Measurements from ENCODE around the gene GREM2. TPM values are rescaled to one million over a fixed set of nuclear protein-coding genes. Genes with fewer than 3 reads are reported as not detected.

GREM2 gene
- total RNA-seq, 1 experiment from 2014 or later, result not detected

DNA sequence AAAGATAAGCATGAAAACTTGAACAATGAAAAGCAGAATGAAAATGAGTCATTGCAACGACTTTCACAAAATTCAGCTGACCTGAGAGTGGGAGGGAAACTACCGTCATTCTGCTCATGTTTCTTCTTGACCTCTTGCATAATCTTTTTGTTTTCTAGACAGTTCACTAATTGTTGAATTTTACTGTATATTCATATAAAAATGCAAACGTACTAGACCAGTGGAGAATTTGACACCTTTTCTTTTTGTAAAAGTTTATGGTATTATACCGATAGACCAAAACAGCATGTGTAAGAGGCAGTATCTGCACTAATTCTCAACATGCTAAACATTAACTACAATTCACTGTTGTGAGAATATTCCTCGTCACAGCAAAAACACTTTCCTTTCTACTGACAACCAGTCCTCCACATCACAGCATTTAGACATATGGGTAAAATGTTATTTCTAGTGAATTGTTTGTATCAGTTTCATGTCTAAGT, 137.8 kb downstream of the GREM2 start:
- H4K20me1 ChIP-seq (ENCODE audit: insufficient read depth), result no peaks in the 10 kb centered on the region
- intact Hi-C loops (cut with micrococcal nuclease; ENCODE audit: unreplicated experiment), result no loop called here
- ChIA-PET CTCF (no interaction called here), POLR2A (ENCODE audit: unreplicated experiment) (no interaction called here)
- BruUV-seq (replicated peaks), result no TSS peak
- H3K4me3 ChIP-seq, result no peak overlapping the region
- H3F3A ChIP-seq (ENCODE audit: insufficient read depth, low read depth), result no peaks in the 10 kb centered on the region
- H3K27me3 ChIP-seq (ENCODE audit: insufficient read depth, low read depth), result peaks cover 31% of the 10 kb centered on the region
- H3K4me2 ChIP-seq, result no peak overlapping the region
- no peaks in the 10 kb centered on the region for H3K79me2 ChIP-seq (ENCODE audit: low read depth)
- TF ChIP-seq, protein P1, sequence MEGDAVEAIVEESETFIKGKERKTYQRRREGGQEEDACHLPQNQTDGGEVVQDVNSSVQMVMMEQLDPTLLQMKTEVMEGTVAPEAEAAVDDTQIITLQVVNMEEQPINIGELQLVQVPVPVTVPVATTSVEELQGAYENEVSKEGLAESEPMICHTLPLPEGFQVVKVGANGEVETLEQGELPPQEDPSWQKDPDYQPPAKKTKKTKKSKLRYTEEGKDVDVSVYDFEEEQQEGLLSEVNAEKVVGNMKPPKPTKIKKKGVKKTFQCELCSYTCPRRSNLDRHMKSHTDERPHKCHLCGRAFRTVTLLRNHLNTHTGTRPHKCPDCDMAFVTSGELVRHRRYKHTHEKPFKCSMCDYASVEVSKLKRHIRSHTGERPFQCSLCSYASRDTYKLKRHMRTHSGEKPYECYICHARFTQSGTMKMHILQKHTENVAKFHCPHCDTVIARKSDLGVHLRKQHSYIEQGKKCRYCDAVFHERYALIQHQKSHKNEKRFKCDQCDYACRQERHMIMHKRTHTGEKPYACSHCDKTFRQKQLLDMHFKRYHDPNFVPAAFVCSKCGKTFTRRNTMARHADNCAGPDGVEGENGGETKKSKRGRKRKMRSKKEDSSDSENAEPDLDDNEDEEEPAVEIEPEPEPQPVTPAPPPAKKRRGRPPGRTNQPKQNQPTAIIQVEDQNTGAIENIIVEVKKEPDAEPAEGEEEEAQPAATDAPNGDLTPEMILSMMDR (conservative IDR thresholded peaks at IDR 0.05), result no peak
- no peak for TF ChIP-seq EZH2 (IDR thresholded peaks at IDR 0.05; ENCODE audit: low read depth)
- no peak overlapping the region for H2AFZ ChIP-seq
- no peak for DNase-seq
- H3K36me3 ChIP-seq (ENCODE audit: low read depth), result no peaks in the 10 kb centered on the region
- no peaks in the 10 kb centered on the region for H3K9me3 ChIP-seq (ENCODE audit: insufficient read depth, low read depth)
- no peaks in the 10 kb centered on the region for H3K9me2 ChIP-seq (ENCODE audit: insufficient read depth)
- H3K4me1 ChIP-seq (replicated peaks; ENCODE audit: insufficient read depth), result no peaks in the 10 kb centered on the region
- H3K27ac ChIP-seq, result no peak overlapping the region

DNA sequence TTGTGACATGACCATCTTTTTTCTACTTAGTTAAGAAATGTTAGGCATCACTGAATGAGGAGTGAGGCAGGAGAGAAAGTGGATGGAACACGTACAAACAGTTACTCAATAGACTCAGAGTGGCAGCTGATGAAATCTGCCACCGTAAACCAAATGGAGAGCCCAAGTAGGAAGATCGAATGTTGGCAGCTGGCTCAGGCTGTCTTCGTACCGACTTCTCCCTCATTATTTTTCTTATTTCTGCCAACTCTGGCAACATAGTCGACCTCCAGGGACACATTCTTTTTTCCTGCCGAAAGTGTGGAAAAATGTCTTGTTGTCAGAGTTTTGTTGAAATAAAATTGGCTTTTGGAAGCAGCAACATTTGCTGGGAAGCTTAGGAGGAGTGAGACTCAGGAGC, 143.3 kb downstream of the GREM2 start:
- Histone ChIP-seq H3K4me2 (no peak overlapping the region), H3K27me3 (ENCODE audit: insufficient read depth, low read depth) (peaks cover 51% of the 10 kb centered on the region), H3K27ac (no peak overlapping the region), H3K9me3 (ENCODE audit: insufficient read depth, low read depth) (no peaks in the 10 kb centered on the region), H3F3A (ENCODE audit: insufficient read depth, low read depth) (no peaks in the 10 kb centered on the region), H3K79me2 (ENCODE audit: low read depth) (no peaks in the 10 kb centered on the region), H4K20me1 (ENCODE audit: insufficient read depth) (no peaks in the 10 kb centered on the region), H3K36me3 (ENCODE audit: low read depth) (no peaks in the 10 kb centered on the region), H3K9me2 (ENCODE audit: insufficient read depth) (no peaks in the 10 kb centered on the region), H2AFZ (no peak overlapping the region), H3K4me1 (replicated peaks; ENCODE audit: insufficient read depth) (no peaks in the 10 kb centered on the region), H3K4me3 (no peak overlapping the region)
- no TSS peak for BruUV-seq (replicated peaks)
- POLR2A ChIA-PET (ENCODE audit: unreplicated experiment), result no interaction called here
- DNase-seq, result no peak
- CTCF ChIA-PET, result no interaction called here
- no peak for TF ChIP-seq EZH2 (IDR thresholded peaks at IDR 0.05; ENCODE audit: low read depth)
- TF ChIP-seq, protein P1 (conservative IDR thresholded peaks at IDR 0.05), result no peak
- intact Hi-C loops (cut with micrococcal nuclease; ENCODE audit: unreplicated experiment), result no loop called here

DNA sequence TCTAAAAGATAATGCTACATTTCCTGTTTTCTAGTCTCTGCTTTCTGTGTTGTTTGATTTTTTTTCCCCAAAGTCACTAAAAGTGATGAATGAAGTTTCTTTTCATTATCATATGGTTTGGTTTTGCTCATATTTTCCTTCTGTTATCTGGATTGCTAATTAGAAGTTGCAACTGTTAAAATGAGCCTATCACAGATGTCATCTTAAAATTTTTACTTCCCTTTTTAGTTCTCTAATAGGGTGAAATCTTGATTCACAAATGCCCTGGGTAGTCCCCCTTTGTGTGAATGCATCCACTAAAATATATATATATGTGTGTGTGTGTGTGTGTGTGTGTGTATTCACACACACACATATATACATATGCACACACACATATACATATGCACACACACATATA, 144.1 kb downstream of the GREM2 start:
- TF ChIP-seq EZH2 (IDR thresholded peaks at IDR 0.05; ENCODE audit: low read depth), result no peak
- TF ChIP-seq, protein P1 (conservative IDR thresholded peaks at IDR 0.05), result no peak
- intact Hi-C loops (cut with micrococcal nuclease; ENCODE audit: unreplicated experiment), result no loop called here
- Histone ChIP-seq H4K20me1 (ENCODE audit: insufficient read depth) (no peaks in the 10 kb centered on the region), H3K79me2 (ENCODE audit: low read depth) (no peaks in the 10 kb centered on the region), H3K4me1 (replicated peaks; ENCODE audit: insufficient read depth) (no peaks in the 10 kb centered on the region), H3K4me2 (no peak overlapping the region), H3K27me3 (ENCODE audit: insufficient read depth, low read depth) (peaks cover 44% of the 10 kb centered on the region), H3K36me3 (ENCODE audit: low read depth) (no peaks in the 10 kb centered on the region), H3K9me3 (ENCODE audit: insufficient read depth, low read depth) (no peaks in the 10 kb centered on the region), H3K27ac (no peak overlapping the region), H3K4me3 (no peak overlapping the region), H3K9me2 (ENCODE audit: insufficient read depth) (no peaks in the 10 kb centered on the region), H3F3A (ENCODE audit: insufficient read depth, low read depth) (no peaks in the 10 kb centered on the region), H2AFZ (no peak overlapping the region)
- CTCF ChIA-PET, result no interaction called here
- POLR2A ChIA-PET (ENCODE audit: unreplicated experiment), result no interaction called here
- no peak for DNase-seq
- BruUV-seq (replicated peaks), result no TSS peak
